B cell (primary cell): ENCODE measurements around the gene NTM.

Source experiments
- EZH2 ChIP-seq: IDR thresholded peaks from 2 replicates; pipeline ENCODE4 v1.6.1; 2012; ENCODE audit warnings: borderline replicate concordance, low read depth, mild to moderate bottlenecking, moderate library complexity, low read length; ENCODE audit not compliant: insufficient read depth, poor library complexity, severe bottlenecking
- TF ChIP-seq, protein P1 (sequence below): fragments of 200-600 bp; IDR thresholded peaks from one replicate; pipeline ENCODE4 v1.8.0; 2022; ENCODE audit warnings: antibody characterized with exemption, mild to moderate bottlenecking

DNA sequence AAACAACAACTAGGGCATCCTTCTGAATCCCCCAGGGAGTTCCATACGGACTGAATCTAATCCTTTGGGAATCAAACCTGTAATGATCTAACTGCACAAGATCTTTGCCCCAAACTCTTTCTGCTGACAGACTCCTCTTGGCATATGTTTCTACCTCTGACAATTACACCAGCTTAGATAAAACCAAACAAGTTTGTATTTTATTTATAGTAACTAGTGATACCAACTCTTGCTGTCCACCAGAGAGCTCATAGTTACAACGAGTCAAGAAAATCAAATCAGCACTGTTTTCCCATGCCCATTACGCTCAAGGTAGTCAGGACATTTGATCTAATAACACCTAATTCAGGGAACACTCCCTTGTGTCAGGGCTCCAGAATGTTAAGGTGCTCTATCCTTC, 972.0 kb downstream of the NTM start:
- TF ChIP-seq, protein P1, sequence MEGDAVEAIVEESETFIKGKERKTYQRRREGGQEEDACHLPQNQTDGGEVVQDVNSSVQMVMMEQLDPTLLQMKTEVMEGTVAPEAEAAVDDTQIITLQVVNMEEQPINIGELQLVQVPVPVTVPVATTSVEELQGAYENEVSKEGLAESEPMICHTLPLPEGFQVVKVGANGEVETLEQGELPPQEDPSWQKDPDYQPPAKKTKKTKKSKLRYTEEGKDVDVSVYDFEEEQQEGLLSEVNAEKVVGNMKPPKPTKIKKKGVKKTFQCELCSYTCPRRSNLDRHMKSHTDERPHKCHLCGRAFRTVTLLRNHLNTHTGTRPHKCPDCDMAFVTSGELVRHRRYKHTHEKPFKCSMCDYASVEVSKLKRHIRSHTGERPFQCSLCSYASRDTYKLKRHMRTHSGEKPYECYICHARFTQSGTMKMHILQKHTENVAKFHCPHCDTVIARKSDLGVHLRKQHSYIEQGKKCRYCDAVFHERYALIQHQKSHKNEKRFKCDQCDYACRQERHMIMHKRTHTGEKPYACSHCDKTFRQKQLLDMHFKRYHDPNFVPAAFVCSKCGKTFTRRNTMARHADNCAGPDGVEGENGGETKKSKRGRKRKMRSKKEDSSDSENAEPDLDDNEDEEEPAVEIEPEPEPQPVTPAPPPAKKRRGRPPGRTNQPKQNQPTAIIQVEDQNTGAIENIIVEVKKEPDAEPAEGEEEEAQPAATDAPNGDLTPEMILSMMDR = no peak
- TF ChIP-seq EZH2 = no peak
